ENCODE measurements around the gene SUFU.

GRCh38 chr10:102651455-102652169, 147.8 kb downstream of the SUFU start:
- no peak for TF ChIP-seq CTCF (IDR thresholded peaks at IDR 0.05; ENCODE audit: insufficient read depth, low read length, poor library complexity, severe bottlenecking)
- TF ChIP-seq EZH2phosphoT487 (conservative IDR thresholded peaks at IDR 0.05; ENCODE audit: low read length), result no peak

Data from SU-DHL-6 (cell line).